NCI-H2171 treated with DMSO at 0.1 percent for 48 hours (cell line): ENCODE measurements around the gene DAPK2.
"Not testable (repeated sequence)": the region's sequence is repeated elsewhere in the genome, so short reads cannot be mapped to it uniquely, and the experiment has no call there.

ENCODE experiments used
- DNase-seq: peaks from one replicate; lab custom pipeline; 2025; lab: John Stamatoyannopoulos, UW

The DAPK2 gene

DNA sequence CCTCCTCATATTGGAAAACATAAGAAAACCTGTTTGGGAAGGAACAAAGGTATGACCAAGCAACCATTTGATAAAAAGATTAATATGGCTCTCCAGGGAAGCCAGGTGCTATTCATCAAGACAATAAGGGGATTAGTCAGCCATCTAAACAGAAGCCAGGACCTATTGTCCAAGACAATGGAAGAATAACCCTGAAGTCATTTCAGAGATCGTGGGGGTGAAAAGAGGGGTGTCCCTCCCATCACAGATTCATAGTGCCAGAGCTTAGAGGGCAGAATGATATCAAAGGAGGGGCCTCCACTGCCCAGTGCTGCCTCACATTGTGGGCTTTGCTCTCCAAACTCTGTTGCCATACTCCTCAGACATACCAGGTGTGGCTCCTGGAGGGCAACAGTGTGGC is 73.5 kb downstream of the DAPK2 start:
- no peak for DNase-seq

DNA sequence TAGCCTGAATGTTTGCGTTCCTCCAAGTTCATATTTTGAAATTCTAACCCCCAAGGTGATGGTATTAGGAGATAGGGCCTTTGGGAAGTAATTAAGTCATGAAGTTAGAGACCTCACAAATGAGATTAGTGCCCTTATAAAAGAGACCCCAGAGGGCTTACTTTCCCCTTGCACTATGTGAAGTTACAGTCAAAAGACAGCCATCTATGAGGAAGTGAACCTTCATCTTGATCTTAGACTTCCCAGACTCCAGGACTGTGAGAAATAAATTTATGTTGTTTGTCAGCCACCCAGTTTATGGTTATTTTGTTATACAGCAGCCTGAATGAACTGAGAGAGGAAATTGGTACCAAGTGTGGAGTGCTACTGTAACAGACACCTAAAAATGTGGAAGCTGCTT is 74.4 kb downstream of the DAPK2 start:
- DNase-seq: no peak

DNA sequence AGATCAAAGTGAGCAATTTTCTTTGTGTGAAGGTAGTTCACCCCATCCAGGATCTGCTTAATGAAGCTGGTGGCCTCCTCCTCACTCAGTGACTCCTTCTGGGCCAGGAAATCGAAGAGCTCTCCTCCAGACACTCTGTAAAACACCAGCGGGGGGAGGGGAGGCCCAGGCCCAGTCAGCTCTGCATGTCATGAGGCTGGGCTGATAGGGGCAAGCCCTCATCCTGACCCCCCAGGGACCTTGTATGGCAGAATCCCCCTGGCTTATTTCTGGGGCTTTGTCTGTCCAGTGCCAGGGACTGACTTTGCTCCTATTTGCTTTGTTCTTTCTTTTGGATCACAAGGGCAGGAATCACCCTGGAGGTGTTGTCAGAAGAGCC is 74.9 kb downstream of the DAPK2 start:
- no peak for DNase-seq

DNA sequence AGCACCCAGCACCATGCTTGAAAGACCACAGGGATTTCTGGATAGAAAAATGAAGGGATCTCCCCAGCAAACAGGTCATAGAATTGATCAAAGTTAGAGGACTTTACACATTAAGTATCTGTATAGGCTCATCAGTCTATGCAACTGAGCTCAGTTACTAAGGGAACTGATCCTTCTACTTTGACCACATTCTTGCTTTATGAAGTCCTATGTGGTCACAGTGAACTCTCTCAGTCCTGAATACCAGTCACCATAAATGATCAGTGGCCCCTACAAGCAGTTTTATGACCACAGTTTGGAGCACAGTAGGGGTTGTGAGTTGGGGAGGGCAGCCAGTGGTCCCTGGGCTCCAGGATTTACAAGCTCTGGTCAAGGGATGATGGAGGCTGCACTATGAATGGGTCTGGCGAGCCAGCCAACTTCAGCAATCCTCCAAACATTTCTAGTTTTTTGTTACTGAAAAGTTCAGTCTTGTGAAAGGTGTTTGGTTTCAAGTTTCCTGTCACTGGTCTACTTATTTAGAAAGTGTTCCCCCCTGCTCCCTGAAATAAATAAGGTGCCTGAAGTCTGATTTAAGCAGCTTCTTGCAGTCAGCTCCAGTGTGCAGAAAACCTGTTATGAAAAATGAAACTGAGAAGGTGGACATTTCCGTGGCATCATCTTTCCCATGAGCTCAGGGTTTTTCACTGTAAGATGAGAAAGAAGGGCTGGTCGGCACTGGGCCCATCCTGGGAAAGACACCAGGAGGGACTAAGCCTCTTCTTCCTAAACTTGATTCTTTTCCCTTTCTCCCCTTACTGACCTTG is 75.5 kb downstream of the DAPK2 start:
- DNase-seq: no peak

DNA sequence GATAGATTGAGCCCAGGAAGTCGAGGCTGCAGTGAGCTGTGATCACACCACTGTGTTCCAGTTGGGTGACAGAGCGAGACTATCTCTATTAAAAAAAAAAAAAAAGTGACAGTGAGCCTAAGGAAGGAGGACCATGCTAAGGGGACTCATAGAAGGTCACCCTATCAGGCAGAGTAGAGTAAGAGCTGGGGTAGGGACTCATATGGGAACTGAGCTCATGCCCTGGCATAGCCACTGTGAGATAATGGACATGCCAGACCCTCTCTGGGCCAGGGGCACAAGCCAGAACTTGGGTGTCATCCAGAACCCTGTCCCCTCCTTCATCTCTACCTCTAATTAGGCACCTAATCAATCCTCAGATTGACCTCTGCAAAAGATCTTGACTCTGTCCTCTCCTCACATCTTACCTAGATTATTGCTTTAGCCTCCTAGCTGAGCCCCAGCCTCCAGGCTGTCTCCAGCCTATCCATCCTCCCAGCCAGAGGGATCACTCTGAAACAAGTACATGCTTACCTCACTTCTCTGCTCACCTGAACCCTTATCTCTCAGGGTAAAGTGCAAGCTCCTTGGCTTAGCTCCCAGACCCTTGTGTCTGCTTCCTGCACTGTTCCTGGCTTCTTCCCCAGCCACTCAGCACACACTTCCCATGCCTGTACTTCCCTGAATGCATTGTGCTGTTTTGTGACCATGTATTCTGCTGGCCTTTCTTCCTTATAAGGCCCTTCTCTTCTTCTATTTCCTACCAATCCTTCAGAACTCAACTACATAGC is 76.4 kb downstream of the DAPK2 start:
- no peak for DNase-seq

DNA sequence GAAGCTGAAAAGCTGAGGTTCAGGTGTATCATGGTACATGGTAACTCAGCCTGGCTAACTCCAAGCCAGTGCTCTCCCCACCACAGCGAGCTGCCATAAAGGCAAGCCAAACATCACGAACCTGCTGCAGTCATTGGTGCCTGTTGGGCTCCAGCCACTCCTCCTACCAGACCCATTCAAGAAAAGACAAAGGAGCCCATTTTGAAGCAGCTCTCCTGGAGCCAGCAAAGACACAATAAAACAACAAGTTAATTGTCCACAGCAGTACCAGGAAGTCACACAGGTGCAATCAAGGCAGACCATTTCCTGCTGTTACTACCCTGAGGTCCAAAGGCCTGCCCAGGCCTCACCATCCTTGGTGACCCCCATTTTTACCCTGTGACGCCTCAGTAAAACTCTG is 77.6 kb downstream of the DAPK2 start:
- DNase-seq: no peak

DNA sequence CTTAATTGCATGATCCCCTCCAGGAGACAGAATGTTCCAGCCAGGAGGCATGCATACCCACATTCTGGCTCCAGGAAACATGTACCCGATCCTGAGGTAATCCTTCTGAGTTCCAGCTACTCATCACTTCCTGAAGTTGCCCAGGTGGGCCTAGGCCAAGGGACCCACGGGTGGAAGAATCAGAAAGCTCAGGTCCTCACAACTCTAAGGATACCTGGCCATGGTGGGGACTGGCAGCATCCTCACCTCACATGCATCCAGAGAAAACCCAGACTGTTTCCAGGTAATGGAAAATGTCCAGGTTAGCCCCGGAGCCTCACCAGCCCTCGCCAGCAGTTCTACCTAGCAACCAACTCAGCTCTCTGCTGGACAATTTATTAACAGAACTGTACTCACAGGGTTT is 78.2 kb downstream of the DAPK2 start:
- DNase-seq: no peak

DNA sequence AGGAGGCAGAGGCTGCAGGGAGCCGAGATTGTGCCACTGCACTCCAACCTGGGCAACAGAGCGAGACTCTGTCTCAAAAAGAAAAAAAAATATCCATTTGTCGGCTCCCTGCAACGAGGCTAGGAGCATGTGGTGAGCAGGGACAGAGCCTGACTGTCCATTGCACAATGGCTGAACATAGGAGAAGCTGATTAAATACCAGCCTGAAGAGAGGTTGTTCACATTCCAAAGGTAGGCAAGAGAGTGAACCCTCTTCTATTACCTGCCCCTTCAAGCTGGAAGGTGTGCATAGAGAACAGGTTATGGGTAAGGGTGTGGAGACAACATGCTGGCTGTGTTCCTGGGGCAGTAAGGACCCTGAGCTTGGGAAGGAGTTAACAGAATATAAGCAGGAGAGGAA is 78.7 kb downstream of the DAPK2 start:
- no peak for DNase-seq

DNA sequence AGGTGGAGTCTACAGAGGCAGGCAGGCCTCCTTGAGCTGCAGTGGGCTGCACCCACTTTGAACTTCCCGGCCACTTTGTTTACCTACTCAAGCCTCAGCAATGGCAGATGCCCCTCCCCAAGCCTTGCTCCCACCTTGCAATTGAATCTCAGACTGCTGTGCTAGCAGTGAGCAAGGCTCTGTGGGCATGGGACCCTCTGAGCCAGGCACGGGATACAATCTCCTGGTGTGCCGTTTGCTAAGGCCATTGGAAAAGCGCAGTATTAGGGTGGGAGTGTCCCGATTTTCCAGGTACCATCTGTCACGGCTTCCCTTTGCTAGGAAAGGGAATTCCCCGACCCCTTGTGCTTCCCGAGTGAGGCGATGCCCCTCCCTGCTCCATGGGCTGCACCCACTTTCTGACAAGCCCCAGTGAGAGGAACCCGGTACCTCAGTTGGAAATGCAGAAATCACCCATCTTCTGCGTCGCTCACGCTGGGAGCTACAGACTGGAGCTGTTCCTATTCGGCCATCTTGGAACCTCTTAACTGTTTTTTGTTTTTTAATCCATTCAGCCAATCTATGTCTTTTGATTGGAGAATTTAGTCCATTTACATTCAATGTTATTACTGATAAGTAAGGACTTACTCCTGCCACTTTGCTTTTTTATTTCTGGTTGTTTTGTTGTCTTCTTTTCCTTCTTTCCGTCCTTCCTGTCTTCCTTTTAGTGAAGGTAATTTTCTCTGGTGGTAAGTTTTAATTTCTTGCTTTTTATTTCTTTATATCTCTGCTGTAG is 83.2 kb downstream of the DAPK2 start:
- not testable (repeated sequence) for DNase-seq

DNA sequence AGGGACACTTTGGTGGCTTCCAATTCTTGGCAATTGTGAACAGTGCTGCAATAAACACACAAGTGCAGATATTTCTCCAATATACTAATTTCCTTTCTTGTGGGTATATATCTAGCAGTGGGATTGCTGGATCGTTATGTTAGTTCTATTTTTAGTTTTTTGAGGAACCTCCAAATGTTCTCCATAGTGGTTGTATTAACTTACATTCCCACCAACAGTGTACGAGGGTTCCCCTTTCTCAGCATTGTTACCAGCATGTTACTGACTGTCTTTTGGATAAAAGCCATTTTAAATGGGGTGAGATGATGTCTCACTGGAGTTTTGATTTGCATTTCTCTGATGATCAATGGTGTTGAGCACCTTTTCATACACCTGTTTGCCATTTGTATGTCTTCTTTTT is 92.8 kb downstream of the DAPK2 start:
- DNase-seq: no peak

DNA sequence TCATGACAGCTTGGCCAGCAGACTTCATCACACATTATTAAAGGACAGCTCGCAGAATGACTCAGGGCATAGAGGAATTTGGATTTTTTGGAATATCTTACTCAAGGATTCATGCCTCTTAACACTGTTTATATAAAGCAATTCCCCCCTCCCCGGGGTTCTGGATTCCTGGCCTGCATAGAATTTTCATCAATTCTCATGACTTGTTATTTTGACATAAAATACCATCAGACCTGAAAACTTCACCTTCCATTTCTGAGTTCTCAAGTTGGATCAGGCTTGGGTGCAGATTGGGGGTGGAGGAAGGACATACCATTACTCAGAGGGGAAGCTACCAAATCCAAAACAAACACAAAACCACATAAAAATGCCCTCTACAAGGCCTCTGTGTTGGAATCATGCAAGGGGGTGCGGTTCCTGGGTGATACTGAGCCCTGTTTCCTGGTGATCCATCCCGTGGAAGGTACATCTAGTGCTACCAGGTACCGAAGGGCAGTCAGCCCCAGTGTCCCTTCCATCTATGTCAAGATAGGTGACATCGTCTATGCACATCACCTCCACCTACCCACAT is 95.3 kb downstream of the DAPK2 start:
- DNase-seq: no peak

DNA sequence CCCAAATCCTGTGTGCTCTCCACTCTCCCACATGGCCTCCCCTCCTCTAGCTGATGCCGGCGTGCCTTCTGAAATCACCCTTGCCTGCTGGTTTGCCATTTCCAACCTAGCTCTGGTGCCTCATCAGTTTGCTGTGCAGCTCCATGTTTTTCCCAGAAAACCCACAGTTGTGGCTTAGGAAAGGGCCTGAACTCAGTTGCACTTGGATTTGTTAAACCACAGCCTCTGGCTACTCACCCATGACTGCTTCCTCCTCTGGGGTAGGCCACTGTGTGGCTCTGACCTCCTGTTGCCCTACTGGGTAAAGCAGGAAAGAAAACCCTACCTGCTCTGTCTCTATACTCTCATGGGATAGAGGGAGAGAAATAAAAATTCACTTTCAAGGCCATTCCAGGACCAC is 97.3 kb downstream of the DAPK2 start:
- DNase-seq: no peak

DNA sequence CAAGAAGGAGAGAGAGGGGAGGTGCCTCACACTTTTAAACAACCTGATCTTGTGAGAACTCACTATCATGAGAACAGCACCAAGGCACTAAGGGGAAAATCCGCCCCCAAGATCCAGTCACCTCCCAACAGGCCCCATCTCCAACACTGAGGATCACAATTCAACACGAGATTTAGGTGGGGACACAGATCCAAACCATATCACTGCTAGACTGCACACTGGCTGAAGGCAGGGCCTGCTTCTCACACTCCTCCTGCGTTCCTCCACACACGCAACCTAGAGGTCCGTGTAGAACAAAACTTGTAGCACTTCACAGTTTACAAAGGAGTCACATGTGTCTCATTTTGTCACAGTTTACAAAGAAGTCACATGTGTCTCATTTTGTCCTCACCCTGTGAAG is 97.8 kb downstream of the DAPK2 start:
- DNase-seq: no peak

DNA sequence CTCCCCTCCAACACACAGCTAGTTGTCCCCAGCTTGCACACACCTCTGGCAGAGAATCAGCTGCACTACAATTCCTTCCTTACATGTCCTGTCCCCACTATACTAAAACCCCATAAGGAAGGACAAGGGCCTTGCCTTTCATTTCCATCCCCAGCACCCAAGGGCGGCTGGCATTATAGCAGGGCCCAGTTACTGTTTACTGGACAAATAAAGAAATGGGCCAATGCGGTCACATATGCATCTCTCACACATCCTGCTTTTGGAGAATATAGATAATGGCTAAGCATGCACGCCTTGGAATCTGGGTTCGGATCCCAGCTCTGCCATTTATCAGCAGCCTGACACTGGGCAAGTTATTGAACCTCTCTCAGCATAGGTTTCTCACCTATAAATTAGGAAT is 99.1 kb downstream of the DAPK2 start:
- DNase-seq: no peak

DNA sequence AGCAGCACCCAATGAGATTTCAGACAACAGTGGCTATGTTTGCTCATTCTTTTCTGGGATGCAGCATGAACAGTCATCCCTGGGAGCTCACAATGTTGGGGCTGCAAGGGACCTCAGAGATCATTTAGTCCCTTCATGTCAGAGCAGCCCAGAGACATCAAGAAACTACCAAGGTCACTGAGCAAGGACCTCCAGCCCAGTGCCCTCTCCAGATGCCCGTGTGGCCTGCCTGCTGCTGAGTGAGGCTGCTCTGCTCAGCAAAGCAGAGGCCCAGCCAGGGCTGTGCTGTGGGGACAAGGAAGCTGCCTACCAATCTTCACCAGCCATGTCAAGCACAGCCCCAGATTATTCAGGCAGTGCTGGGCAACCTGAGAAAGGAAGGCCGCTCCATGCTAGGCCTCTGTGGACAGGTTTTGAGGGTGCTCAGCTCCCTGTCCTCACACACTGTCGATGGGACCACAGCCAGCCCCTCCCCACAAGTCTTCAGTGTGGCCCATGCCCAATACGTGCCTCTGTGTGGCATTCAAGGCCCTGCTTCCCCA is 99.7 kb downstream of the DAPK2 start:
- DNase-seq: no peak

DNA sequence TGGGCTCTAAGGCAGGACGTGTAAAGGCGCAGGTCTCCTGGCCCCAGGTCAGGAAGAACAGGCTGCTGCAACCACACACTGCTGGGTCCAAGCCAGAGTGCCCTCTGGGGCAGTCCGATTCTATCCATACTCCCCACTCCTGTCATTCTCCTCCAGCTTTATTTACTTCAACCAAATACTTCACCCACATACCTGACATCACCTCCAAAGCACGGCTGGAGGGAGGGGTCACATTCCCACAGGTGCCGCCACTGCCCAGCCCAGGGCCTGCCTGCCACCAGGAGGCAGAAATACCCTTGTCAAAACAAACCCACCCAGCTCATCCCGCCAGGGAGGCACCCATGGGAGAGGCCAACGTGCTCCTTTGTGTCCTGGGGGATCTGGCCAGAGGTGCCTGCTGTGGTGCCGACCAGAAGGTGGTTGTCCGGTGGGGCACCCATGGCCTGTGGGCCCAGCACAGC is 100.4 kb downstream of the DAPK2 start:
- no peak for DNase-seq

DNA sequence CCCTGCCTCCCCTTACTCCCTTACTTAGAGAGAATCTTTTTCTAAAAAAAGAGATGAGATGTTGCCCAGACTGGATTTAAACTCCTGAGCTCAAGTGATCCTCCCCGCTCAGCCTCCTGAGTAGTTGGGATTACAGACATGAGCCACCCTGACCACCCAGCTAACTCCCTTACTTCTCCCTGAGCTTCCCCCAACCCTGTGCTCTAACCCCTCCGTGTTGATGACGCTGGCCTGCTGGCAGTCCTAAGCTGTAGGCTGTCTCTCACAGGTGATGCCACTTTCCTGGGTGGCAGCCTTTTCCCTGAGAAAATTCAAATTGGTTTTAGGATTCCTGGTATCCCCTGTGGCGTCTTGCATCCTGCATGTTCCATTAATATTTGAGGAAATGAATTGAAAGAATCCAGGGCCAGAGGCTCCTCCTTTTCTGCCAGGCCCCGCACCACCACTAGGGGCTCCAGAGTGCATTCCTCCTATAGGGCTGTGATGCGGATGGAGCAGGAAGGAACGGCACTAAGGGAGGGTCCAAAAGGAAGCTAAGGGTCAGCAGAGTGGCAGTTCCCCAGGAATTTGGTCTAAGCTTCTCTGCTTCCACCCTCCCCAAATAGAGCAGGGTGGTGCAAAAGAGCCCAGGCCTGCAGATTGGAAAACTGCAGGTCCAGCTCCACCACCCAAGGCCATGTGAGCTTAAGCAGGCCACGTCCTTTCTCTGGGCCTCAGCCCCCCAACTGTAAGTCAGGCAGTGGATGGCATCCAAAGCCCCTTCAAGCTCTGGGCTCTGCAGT is 101.1 kb downstream of the DAPK2 start:
- peak; percentile 30 for DNase-seq

DNA sequence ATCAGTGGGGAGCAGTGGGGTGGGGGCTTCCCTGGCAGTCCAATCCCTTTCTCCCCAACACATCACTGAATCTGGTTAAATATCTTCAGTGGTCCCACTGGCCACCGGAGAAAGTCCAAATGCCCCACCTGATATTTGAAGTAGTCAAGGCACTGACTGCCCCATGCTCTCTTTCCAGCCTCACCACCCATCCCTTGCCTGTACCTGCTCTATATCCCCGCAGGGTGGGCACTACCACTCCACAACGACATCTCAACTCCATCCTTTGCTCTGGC is 101.7 kb downstream of the DAPK2 start:
- no peak for DNase-seq

DNA sequence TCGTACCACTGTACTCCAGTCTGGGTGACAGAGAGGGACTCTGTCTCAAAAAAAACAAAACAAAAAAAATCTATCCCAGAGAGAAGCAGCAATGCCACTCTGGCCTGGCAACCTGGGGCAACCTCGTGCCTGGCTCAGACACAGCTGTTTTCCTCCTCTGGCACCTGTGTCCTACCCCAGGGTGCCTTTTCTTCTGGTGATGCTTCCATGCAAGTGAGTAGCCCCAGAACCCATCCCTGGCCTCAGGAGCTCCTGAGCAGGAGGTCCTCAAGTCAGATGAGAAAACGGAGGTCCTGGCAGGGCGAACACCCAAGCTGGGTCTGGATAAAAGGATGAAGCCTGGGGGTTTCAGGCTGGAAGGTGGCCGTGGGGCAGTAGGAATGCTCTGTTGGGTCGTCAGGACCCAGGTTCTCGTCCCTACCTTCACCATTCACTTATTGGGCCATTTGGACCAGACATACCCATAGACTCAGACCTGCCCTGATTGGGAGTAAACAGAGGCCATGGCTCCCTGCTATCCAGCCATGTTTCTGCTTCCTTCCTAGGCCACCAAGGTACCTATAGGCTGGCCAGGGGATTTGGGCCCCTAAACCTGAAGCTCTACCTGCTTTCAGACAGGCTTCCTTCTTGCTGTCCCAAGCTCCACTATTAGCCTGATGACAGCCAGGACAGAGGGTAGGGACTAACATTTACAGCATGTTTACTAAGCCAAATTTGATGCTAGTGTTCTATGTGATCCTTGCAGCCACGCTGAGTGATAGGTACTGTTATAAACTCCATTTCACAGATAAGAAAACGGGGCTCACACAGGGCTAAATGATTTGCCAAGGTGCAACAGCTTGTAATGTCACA is 102.2 kb downstream of the DAPK2 start:
- DNase-seq: no peak

DNA sequence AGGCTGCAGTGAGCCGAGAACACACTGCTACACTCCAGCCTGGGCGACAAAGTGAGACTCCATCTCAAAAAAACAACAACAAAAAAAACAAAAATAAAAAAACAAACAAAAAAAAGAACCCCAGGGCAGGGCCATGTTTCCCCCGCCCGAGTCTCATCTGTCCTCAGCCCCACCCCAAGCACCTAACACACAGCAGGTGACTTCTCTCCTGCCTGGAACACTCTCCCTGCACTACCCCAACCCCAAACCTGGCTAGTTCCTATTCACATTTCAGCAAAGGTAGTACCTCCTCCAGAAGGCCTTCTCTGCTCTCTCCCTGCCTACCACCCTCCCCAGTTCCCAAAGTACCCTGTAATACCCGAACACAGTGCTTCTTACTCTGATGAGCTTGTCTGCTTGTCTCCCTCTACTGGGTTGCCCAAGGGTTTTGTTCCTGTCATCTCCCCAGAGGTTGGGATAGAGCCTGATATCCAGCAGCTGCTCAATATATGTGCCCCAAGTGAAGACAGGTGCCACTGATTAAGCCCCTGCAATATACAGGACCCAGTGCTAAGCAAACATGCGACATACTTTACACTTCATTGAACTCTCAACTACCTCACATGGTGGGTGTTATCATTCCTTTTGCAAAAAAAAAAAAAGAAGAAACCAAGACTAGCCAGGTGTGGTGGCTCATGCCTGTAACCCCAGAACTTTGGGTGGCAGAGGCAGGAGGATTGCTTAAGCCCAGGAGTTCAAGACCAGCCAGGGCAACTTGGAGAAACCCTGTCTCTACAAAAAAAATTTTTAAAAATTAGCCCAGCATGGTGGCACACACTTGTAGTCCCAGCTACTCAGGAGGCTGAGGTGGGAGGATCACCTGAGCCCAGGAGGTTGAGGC is 103.6 kb downstream of the DAPK2 start:
- DNase-seq: peak; percentile 97
